Measurements from ENCODE around the gene SYNRG.
A peak's percentile ranks its signal among the peaks of the same experiment; 100 is the strongest.

SYNRG gene

DNA sequence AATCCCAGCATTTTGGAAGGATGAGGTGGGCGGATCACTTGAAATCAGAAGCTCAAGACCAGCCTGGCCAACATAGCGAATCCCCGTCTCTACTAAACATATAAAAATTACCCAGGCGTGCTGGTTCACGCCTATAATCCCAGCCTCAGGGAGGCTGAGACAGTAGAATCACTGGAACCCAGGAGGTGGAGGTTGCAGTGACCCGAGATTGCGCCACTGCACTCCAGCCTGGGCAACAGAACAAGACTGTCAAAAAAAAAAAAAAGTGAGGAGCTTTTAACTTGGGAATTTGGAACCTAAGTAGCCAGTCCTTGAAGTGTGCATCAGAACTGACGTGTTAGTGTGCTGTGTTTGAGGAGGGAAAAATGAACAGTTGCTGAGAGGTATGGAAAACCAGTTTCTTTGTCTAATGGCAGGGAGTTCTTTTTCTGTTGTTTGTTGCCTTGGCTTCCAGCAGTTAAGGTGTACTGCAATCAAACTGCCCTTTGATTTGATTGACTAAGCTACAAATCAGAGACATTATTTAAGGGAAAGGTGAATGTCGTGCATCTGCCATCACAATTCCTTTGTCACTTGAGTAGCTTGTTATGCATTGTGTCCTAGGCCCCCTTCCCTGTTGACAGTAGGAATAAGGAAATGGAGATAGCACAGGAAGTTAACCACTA is 128.1 kb downstream of the SYNRG start:
- no peak for TF ChIP-seq CTCF (IDR thresholded peaks at IDR 0.05; ENCODE audit: insufficient read depth, low read depth, low read length, missing control alignments)
- peak; percentile 88 for DNase-seq (ENCODE audit: low read depth)
- no peak overlapping the region for H3K4me3 ChIP-seq (ENCODE audit: low read length)

GRCh38 chr17:37480427-37480826 is 128.8 kb downstream of the SYNRG start:
- no peak for TF ChIP-seq CTCF (IDR thresholded peaks at IDR 0.05; ENCODE audit: insufficient read depth, low read depth, low read length, missing control alignments)
- no peak overlapping the region for H3K4me3 ChIP-seq (ENCODE audit: low read length)
- DNase-seq (ENCODE audit: low read depth), result no peak

GRCh38 chr17:37479025-37479424 is 130.2 kb downstream of the SYNRG start:
- DNase-seq (ENCODE audit: low read depth), result no peak
- no peak overlapping the region for H3K4me3 ChIP-seq (ENCODE audit: low read length)
- no peak for TF ChIP-seq CTCF (IDR thresholded peaks at IDR 0.05; ENCODE audit: insufficient read depth, low read depth, low read length, missing control alignments)

DNA sequence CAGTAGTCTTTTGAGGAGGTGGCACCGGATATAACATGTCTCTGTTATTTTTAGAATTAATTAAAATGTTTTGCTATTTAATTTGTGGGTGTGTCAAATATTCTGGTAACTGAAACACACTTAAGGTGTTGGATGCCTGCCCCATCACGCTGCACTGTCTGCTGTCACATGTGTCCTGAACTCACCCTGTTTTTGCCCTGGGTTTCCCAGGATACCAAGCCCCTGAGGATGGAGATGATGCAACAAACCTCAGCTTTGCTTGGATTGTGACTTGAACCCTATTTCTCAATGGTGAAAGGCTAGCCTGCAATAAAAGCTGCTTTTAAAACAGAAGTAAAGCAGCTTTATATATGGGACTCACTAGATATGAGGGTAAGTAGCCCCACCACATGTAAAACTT is 131.0 kb downstream of the SYNRG start:
- TF ChIP-seq CTCF (IDR thresholded peaks at IDR 0.05; ENCODE audit: insufficient read depth, low read depth, low read length, missing control alignments), result no peak
- no peak overlapping the region for H3K4me3 ChIP-seq (ENCODE audit: low read length)
- DNase-seq (ENCODE audit: low read depth), result peak; percentile 88

- TF ChIP-seq CTCF (IDR thresholded peaks at IDR 0.05; ENCODE audit: insufficient read depth, low read depth, low read length, missing control alignments), result no peak
- peak; percentile 92 for DNase-seq (ENCODE audit: low read depth)
- H3K4me3 ChIP-seq (ENCODE audit: low read length), result no peak overlapping the region
Observed at GRCh38 chr17:37476431-37477120, 132.6 kb downstream of the SYNRG start.

GRCh38 chr17:37475731-37476420 is 133.3 kb downstream of the SYNRG start:
- no peak for TF ChIP-seq CTCF (IDR thresholded peaks at IDR 0.05; ENCODE audit: insufficient read depth, low read depth, low read length, missing control alignments)
- H3K4me3 ChIP-seq (ENCODE audit: low read length), result no peak overlapping the region
- DNase-seq (ENCODE audit: low read depth), result no peak
